ENCODE measurements around the gene GYS2. TPM values are rescaled to one million over a fixed set of nuclear protein-coding genes. Genes with fewer than 3 reads are reported as not detected.

The GYS2 gene
- total and polyA plus RNA-seq, 4 donors = 0.15 TPM; not detected in 3

- H3K4me3 ChIP-seq (ENCODE audit: low read length in 2 of 2) = no peak overlapping the region
- 86 to 92% methylated on average over 4 of the region's 4 CpGs for WGBS, 2 donors
- no peaks in the 10 kb centered on the region for H3K9me3 ChIP-seq (ENCODE audit: control insufficient read depth, low read length)
- ATAC-seq (ENCODE audit: low FRiP score) (no peak), DNase-seq (no peak)
- H3K4me1 ChIP-seq (ENCODE audit: control insufficient read depth in 1 of 2, insufficient read depth in 2 of 2, low read length in 2 of 2) = no peaks in the 10 kb centered on the region
- intact Hi-C loops (cut with DNase I) = no loop called here
- no peaks in the 10 kb centered on the region for H3K27me3 ChIP-seq (ENCODE audit: control insufficient read depth in 1 of 2, insufficient read depth in 2 of 2, low read length in 1 of 2)
- H3K27ac ChIP-seq (ENCODE audit: low read depth in 1 of 2, low read length in 2 of 2) = no peak overlapping the region
- no peaks in the 10 kb centered on the region for H3K36me3 ChIP-seq (ENCODE audit: control insufficient read depth in 1 of 2, insufficient read depth in 2 of 2, low read length in 1 of 2)
Measured at GRCh38 chr12:21568115-21568514, 36.5 kb downstream of the GYS2 start.

- no peak for ATAC-seq (ENCODE audit: low FRiP score)
Measured at GRCh38 chr12:21566907-21567394, 37.7 kb downstream of the GYS2 start.

DNA sequence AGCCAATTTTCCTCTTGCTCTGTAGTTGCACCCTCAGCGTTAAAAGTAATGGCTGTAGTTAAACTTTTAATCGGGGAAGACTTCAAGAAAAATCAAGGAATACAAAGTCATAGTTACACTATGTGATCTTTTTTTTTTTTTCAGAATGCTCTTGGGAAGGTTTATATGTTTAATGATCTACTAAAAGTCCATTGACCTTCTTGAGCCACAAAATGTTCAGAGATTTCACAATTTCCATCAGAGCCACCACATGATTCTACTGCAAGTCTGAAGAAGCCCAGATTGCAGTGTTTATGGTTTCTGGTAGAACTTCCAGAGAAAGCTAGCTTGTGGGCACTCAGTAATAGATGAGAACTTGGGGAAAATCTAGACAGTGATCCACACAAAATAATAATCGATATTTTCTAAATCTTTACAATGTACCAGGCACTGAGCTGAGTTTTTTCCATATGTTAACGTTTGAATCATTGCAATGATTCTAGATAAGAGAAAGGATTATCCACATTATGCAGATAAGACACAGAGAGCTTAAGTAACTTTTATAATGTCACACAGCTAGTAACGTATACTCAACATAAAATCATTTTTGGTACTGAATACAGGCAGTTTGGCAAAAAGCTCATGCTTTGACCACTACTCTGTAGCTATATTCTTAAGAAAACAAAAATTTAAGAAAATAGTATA lies 38.3 kb downstream of the GYS2 start:
- Histone ChIP-seq H3K9me3 (ENCODE audit: control insufficient read depth, low read length) (no peaks in the 10 kb centered on the region), H3K27ac (ENCODE audit: low read depth in 1 of 2, low read length in 2 of 2) (no peak overlapping the region), H3K4me1 (ENCODE audit: control insufficient read depth in 1 of 2, insufficient read depth in 2 of 2, low read length in 2 of 2) (no peaks in the 10 kb centered on the region), H3K27me3 (ENCODE audit: control insufficient read depth in 1 of 2, insufficient read depth in 2 of 2, low read length in 1 of 2) (no peaks in the 10 kb centered on the region), H3K36me3 (ENCODE audit: control insufficient read depth in 1 of 2, insufficient read depth in 2 of 2, low read length in 1 of 2) (no peaks in the 10 kb centered on the region), H3K4me3 (ENCODE audit: low read length in 2 of 2) (no peak overlapping the region)
- 78 to 81% methylated on average over 5 of the region's 5 CpGs for WGBS, 2 donors
- DNase-seq = no peak
- intact Hi-C loops (cut with DNase I) = no loop called here
- no peak for ATAC-seq (ENCODE audit: low FRiP score)

More at GRCh38 chr12:21566907-21567394, 37.7 kb downstream of the GYS2 start:
- Histone ChIP-seq H3K27me3 (ENCODE audit: control insufficient read depth in 1 of 2, insufficient read depth in 2 of 2, low read length in 1 of 2) (no peaks in the 10 kb centered on the region), H3K4me3 (ENCODE audit: low read length in 2 of 2) (no peak overlapping the region), H3K27ac (ENCODE audit: low read depth in 1 of 2, low read length in 2 of 2) (no peak overlapping the region), H3K9me3 (ENCODE audit: control insufficient read depth, low read length) (no peaks in the 10 kb centered on the region), H3K36me3 (ENCODE audit: control insufficient read depth in 1 of 2, insufficient read depth in 2 of 2, low read length in 1 of 2) (no peaks in the 10 kb centered on the region), H3K4me1 (ENCODE audit: control insufficient read depth in 1 of 2, insufficient read depth in 2 of 2, low read length in 2 of 2) (no peaks in the 10 kb centered on the region)
- 83 to 88% methylated on average over 3 of the region's 3 CpGs for WGBS, 2 donors
- DNase-seq = no peak
- intact Hi-C loops (cut with DNase I) = no loop called here

GRCh38 chr12:21562859-21563258 lies 41.8 kb downstream of the GYS2 start:
- WGBS, 2 donors = 80 to 81% methylated on average over 2 of the region's 2 CpGs
- no peaks in the 10 kb centered on the region for H3K36me3 ChIP-seq (ENCODE audit: control insufficient read depth in 1 of 2, insufficient read depth in 2 of 2, low read length in 1 of 2)
- no peaks in the 10 kb centered on the region for H3K9me3 ChIP-seq (ENCODE audit: control insufficient read depth, low read length)
- DNase-seq (no peak), ATAC-seq (ENCODE audit: low FRiP score) (no peak)
- H3K27me3 ChIP-seq (ENCODE audit: control insufficient read depth in 1 of 2, insufficient read depth in 2 of 2, low read length in 1 of 2) = no peaks in the 10 kb centered on the region
- intact Hi-C loops (cut with DNase I) = no loop called here
- H3K4me3 ChIP-seq (ENCODE audit: low read length in 2 of 2) = no peak overlapping the region
- H3K4me1 ChIP-seq (ENCODE audit: control insufficient read depth in 1 of 2, insufficient read depth in 2 of 2, low read length in 2 of 2) = no peaks in the 10 kb centered on the region
- H3K27ac ChIP-seq (ENCODE audit: low read depth in 1 of 2, low read length in 2 of 2) = no peak overlapping the region

- intact Hi-C loops (cut with DNase I) = no loop called here
- Histone ChIP-seq H3K27me3 (ENCODE audit: control insufficient read depth in 1 of 2, insufficient read depth in 2 of 2, low read length in 1 of 2) (no peaks in the 10 kb centered on the region), H3K4me3 (ENCODE audit: low read length in 2 of 2) (no peak overlapping the region), H3K4me1 (ENCODE audit: control insufficient read depth in 1 of 2, insufficient read depth in 2 of 2, low read length in 2 of 2) (no peaks in the 10 kb centered on the region), H3K27ac (ENCODE audit: low read depth in 1 of 2, low read length in 2 of 2) (no peak overlapping the region), H3K9me3 (ENCODE audit: control insufficient read depth, low read length) (no peaks in the 10 kb centered on the region), H3K36me3 (ENCODE audit: control insufficient read depth in 1 of 2, insufficient read depth in 2 of 2, low read length in 1 of 2) (no peaks in the 10 kb centered on the region)
- ATAC-seq (ENCODE audit: low FRiP score) (no peak), DNase-seq (no peak)
- 22 to 43% methylated on average over 2 of the region's 2 CpGs for WGBS, 2 donors
Measured at GRCh38 chr12:21561158-21561557, 43.5 kb downstream of the GYS2 start.

DNA sequence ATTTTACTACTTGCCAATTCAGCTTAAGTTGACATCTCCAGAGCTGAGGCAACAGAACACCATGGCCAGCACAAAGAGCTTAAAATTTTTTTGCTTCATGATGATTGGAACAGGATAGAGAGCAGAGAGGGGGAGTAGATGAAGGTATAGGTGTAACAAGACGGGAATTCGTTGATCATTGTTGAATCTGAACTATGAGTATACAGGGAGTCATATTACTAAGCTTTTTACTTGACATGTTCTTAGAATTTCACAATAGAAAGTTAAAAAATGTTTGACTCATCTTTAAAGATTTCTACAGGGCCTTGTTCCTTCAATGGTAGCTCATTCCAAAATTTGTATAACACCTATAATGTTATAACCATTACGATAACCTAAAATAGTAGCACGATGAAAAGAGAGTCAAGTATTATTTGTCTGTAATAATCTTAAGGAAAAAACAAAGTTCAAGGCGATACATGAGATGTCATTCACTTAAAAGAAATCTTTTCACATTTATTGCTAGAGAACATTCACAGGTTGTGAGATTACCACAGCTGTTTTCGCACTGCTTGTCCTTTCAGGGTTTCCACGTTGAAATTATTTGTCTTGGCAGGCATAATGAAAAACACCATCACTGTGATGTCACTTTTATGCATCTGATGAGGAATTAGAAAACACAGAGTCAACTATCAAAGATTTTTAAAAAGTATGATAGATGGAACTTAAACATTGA lies 44.6 kb downstream of the GYS2 start:
- no peaks in the 10 kb centered on the region for H3K36me3 ChIP-seq (ENCODE audit: control insufficient read depth in 1 of 2, insufficient read depth in 2 of 2, low read length in 1 of 2)
- intact Hi-C loops (cut with DNase I) = no loop called here
- DNase-seq = no peak
- no peak overlapping the region for H3K4me3 ChIP-seq (ENCODE audit: low read length in 2 of 2)
- no peak for ATAC-seq (ENCODE audit: low FRiP score)
- no peaks in the 10 kb centered on the region for H3K4me1 ChIP-seq (ENCODE audit: control insufficient read depth in 1 of 2, insufficient read depth in 2 of 2, low read length in 2 of 2)
- 66 to 67% methylated on average over 7 of the region's 7 CpGs for WGBS, 2 donors
- H3K27ac ChIP-seq (ENCODE audit: low read depth in 1 of 2, low read length in 2 of 2) = no peak overlapping the region
- no peaks in the 10 kb centered on the region for H3K9me3 ChIP-seq (ENCODE audit: control insufficient read depth, low read length)
- no peaks in the 10 kb centered on the region for H3K27me3 ChIP-seq (ENCODE audit: control insufficient read depth in 1 of 2, insufficient read depth in 2 of 2, low read length in 1 of 2)

DNA sequence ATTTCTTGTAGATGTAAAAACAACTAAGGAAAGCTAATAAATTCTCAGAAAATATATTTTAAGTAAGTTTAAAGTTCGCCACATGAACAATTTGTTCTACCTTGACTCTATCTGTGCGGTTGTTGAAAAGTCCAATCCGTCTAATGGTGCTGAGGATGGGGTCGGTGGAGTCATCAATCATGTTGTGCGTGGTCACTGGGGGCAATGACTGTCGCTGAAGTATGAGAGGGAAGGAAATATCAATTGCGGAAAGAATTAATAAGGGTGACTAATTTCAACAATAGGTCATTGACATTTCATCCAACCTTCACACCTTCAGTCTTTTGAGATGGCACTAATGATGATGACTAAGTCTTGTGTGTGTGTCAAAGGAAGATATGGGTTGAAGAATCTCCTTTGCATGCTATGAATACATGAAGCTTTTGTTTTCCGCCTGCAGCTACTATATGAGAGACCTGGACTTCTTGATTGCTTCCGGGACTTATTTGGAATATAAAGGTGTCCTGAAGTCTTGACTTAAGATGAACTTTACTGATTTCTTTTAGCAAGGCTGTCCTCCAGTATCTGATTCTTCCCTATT lies 46.5 kb downstream of the GYS2 start:
- Histone ChIP-seq H3K4me1 (ENCODE audit: control insufficient read depth in 1 of 2, insufficient read depth in 2 of 2, low read length in 2 of 2) (no peaks in the 10 kb centered on the region), H3K27me3 (ENCODE audit: control insufficient read depth in 1 of 2, insufficient read depth in 2 of 2, low read length in 1 of 2) (no peaks in the 10 kb centered on the region), H3K27ac (ENCODE audit: low read depth in 1 of 2, low read length in 2 of 2) (no peak overlapping the region), H3K4me3 (ENCODE audit: low read length in 2 of 2) (no peak overlapping the region), H3K36me3 (ENCODE audit: control insufficient read depth in 1 of 2, insufficient read depth in 2 of 2, low read length in 1 of 2) (no peaks in the 10 kb centered on the region), H3K9me3 (ENCODE audit: control insufficient read depth, low read length) (no peaks in the 10 kb centered on the region)
- 68 to 69% methylated on average over 9 of the region's 9 CpGs for WGBS, 2 donors
- ATAC-seq (ENCODE audit: low FRiP score) (no peak), DNase-seq (no peak)
- intact Hi-C loops (cut with DNase I) = no loop called here

DNA sequence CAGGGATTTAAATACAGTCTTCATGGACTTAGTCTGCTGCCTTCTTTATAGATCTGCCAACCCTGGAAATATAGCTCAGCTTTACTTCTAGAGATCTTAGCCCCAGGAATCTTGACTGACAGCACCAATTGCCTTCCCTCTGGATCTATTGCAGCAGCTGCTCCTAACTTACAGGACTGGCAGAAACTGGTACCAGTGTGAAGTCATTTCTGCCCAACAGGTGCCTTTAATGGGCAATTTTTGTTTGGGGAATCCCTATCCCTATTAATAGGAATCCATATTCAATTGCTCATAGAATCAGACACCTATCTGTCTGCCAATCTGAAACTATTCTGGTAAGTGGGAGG lies 51.3 kb downstream of the GYS2 start:
- Histone ChIP-seq H3K27me3 (ENCODE audit: control insufficient read depth in 1 of 2, insufficient read depth in 2 of 2, low read length in 1 of 2) (no peaks in the 10 kb centered on the region), H3K9me3 (ENCODE audit: control insufficient read depth, low read length) (no peaks in the 10 kb centered on the region), H3K27ac (ENCODE audit: low read depth in 1 of 2, low read length in 2 of 2) (no peak overlapping the region), H3K4me3 (ENCODE audit: low read length in 2 of 2) (no peak overlapping the region), H3K4me1 (ENCODE audit: control insufficient read depth in 1 of 2, insufficient read depth in 2 of 2, low read length in 2 of 2) (no peaks in the 10 kb centered on the region), H3K36me3 (ENCODE audit: control insufficient read depth in 1 of 2, insufficient read depth in 2 of 2, low read length in 1 of 2) (no peaks in the 10 kb centered on the region)
- DNase-seq (no peak), ATAC-seq (ENCODE audit: low FRiP score) (no peak)
- intact Hi-C loops (cut with DNase I) = no loop called here

Measured in aorta (tissue), 5 donors.